NK-92 (cell line): Measurements from ENCODE around the gene SLITRK2.
A peak's percentile ranks its signal among the peaks of the same experiment; 100 is the strongest.

Source experiments
- DNase-seq: peaks from one replicate; lab custom pipeline; 2025; ENCODE audit not compliant: unreplicated experiment; lab: John Stamatoyannopoulos, UW

SLITRK2 gene, protein sequence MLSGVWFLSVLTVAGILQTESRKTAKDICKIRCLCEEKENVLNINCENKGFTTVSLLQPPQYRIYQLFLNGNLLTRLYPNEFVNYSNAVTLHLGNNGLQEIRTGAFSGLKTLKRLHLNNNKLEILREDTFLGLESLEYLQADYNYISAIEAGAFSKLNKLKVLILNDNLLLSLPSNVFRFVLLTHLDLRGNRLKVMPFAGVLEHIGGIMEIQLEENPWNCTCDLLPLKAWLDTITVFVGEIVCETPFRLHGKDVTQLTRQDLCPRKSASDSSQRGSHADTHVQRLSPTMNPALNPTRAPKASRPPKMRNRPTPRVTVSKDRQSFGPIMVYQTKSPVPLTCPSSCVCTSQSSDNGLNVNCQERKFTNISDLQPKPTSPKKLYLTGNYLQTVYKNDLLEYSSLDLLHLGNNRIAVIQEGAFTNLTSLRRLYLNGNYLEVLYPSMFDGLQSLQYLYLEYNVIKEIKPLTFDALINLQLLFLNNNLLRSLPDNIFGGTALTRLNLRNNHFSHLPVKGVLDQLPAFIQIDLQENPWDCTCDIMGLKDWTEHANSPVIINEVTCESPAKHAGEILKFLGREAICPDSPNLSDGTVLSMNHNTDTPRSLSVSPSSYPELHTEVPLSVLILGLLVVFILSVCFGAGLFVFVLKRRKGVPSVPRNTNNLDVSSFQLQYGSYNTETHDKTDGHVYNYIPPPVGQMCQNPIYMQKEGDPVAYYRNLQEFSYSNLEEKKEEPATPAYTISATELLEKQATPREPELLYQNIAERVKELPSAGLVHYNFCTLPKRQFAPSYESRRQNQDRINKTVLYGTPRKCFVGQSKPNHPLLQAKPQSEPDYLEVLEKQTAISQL

DNA sequence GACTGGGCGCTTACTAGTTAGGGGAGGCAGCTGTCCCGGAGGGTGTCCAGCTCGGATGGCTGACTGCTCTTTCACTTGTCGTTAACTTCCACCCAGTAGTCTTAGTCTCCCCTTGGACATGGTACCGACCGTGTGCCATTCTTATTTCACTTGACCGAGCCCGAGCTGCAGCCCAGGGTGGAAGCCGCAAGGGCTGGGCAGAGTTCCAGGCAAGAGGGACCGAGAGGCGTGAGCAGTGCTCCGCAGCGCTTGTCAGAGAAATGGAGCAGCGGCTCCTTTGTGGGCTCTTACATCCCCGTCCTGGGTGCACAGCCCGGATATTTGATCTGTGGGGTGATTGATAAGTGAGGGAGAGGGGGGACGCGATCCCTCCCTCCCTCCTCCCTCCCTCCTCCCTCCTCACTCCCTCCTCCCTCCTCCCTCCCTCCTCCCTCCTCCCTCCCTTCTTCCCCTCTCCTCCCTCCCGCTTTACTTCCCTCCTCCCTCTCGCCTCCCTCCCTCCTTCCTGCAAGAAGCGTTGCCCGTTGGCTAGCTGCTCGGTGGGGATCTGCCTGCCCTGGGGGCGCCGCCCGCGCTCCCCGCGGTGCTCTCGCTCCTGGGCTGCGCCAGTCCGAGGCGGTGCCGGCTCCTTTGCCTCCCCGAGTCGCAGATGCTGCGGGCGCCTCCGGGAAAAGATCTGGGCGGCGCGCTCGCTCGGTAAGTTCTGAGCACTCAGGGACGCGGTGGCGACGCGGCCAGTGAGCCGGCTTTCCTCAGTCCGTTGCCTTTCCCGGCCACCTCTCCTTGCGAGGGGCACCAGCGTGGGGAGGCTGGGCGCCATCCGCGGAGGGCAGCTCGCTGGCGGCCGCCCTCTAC lies at the start of gene SLITRK2:
SLITRK2 (plus strand) TSS at position 499 of the 855 bp plus-strand sequence. CDS start 4,597 bp downstream, outside the sequence.
- no peak for DNase-seq

DNA sequence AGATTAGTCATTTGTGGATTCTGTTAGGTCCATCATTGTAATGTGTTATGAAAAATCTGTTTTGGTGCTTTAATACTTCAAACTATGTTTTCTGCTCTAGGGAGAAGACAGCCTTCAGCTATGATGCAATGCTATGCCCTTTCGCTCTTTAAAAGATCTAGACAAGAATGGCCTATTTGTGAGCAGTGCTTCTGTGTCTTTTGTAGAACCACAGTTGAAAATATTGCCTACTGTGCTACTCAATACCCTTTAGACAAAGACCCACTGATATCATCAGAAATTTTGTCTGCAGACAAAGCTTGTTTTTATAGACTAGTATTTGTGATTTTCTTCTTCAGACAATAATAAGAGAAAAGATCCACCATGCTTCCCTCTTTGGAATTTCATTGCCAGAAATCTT lies 44.6 kb upstream of the SLITRK2 start:
- DNase-seq: no peak

DNA sequence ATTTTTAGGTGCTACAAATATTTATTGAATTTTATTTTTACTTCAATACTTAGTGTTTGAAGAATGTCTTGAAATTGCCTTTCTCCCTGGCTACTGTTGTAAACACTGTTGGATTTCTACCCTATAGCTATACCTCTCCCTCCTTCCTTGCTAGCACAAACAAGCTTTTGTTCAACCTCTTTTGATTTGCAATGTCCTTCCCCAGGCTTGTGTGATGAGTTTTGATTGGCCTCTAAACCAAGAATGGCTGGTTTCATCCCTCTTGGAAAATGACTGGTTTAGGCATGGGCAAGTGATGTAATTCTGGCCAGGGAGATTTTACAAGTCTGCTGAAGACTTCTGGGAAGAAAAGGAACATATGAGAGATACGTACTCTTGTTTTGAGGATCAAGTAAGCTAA lies 25.3 kb upstream of the SLITRK2 start:
- no peak for DNase-seq

DNA sequence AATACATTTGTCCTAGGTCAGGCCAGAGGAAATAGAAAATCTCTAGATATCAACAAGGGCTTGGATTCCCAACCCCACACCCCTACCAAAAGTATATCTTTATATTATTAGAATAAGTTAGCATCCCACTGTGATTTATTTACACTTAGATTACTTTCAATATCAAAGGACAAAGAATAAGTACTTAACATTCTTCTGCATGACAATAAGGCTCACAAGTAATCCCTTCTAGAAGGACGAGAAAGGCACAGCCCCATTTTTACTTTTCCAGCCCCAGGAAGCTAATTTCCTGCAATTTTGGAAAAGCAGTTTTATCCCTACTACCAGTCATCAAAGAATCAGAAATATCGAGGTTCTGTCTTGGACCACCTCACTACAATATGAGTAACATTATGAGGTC lies 14.1 kb upstream of the SLITRK2 start:
- no peak for DNase-seq

DNA sequence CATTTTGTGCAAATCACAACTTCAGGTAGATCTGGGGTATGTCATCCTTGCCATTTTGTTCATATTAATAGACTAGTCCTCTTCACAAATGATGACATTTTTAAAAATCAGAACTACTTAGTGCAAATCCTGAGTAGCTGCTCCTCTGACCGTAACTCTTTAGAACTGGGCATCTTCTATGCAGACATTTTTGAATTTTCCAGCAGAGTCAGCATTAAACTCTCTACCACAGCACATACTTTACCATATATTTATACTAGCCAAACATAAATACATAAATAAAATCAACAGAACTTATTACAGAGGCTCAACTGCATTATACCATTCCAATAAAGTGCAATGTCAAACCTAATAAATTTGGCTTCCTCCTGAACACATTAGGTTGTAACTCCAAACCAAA lies 4.5 kb upstream of the SLITRK2 start:
- DNase-seq: no peak

DNA sequence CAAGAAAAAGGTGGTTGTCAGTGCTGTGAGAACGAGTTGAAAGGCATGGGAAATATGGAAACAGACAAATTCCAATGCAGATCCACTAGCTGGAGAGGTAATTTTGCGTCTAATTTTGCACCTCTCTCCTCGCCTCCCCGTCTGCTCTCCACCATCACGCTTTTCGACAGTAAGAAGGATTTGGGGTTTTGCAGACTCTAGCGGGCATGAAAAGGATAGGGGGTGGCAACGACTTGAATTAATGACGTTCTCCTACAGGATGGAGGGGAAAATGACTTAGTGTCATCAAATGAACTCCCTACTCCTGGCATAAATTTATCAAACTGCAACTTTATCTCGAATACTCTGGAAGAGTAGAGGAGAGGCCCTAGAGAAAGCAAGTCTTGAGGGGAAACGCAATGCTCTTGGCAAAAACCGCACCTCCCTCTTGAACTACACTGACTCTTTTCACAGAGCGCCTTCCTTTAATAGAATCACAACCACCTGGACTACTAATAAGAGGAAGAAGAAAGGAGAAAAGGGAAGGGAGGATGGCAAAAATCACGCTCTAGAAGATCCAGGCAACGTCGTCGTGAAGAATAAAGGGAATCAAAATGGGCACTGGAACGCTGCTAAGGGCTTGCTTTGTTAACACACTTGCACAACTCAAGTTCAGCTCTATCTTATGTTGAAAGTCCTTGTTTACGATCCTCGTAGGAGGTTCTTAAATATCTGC lies 871 bp upstream of the SLITRK2 start:
- DNase-seq: peak; percentile 1

DNA sequence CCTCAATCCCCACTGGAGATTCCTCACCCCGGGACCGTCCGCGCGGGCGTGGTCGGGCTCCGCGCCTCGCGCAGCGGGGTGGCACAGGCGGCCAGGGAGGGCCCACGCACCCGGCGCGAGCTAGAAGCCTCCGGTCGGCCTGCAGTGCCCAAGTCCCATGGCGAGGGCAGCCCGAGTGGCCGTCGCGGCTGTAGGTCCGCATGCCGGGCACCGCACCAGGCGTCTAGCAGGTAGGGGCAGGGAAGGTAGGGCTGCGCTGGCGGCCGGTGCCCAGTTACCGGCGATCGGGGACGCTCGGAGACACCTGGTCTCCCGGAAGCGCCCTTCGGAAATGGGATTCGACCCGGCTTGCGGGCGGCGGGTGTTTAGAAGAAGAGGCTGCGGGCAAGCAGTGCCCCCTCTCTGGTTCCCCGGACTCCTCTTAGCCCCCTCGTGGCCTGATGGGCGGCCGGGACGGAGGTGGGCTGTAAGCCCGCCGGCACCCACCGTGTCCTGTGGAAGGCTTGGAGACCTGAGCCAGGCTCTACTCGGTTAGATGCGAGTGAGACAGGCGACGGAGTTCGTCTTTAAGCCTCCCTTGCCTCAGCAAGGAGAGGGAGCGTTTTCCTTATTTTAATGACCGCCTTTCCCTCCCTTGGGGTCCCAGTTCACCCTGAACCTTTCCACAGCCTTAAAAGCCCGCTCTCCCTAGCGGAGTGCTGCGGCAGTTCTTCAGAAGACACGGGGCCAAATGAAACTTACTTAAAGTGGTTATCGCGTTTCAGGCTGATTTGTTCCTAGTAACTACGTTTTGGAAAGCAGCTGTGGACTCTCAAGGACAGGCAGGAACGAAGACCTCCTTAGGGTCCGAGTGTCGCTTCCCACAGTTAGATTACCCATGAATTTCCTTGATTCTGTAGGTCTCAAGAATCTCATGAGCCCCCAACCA lies 821 bp downstream of the SLITRK2 start:
- DNase-seq: no peak

DNA sequence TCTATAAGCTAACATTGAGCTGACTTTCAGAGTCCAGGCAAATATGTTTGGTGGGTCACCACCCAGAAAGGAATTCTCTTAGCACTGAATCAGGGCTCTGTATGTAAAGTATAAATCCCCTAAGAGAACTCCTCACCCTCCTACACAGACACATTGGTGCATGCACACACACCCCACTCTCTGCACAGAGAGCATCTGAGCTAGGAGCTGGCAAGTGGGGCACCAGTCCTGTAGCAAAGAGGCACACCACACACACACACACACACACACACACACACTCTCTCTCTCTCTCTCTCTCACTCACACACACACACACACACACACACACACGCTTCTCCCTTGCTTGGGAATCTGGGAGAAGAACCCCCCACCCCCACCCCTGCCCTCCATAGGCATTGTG lies 3.2 kb downstream of the SLITRK2 start:
- no peak for DNase-seq

DNA sequence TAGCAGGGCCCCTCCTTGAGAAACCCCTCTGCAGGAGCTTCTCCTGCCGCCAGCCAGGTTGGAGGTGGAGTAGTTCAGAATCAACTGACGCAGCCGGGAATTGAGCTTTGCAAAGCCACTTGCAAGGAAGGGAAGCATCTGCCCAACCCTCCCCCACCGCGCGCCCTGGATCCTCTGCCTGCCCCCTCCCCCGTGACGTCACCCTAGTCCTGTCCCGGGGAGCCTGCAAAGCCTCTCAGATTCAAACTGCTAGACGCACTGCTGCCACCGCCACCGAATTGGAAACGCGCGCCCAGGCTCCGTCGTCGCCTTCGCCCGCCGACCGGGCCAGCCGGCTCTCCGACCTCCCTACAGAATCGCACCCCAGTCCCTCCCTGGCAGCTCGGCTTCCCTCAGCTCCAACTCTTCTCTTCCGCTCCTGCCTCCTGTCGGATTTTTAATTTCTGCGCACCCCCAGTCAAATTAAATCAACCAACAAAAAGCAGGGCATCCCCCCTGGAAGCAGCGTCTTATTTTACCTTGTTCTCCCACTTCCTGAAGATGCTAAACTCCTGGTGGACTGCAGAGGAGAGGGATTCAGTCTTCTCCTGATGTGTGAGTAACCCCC lies 3.8 kb downstream of the SLITRK2 start:
- DNase-seq: no peak

DNA sequence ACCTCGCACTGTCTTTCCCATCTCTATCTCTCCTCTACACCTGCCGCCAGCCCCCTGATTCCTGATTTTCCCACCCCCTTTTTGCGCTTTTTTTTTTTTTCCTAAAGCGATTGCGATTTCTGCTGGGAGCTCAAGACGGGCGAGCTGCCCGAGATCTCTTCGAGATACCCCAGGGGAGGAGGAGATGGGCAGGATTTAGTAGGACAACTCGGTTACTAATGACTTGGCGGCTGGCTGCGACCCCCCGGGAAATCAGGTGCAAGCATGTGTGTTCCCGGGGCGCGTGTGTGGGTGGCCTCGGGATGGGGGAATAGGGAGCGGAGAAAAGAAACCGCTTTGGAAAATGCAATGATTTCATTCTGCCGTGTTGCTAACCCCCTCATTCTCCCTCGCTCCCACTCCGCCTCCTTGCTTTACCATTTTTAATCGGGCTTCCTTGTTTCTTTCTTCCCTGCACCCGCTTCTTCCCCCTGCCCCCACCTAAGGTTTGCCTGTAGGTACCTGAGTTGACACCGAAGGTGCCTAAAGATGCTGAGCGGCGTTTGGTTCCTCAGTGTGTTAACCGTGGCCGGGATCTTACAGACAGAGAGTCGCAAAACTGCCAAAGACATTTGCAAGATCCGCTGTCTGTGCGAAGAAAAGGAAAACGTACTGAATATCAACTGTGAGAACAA lies 4.4 kb downstream of the SLITRK2 start:
- DNase-seq: no peak

DNA sequence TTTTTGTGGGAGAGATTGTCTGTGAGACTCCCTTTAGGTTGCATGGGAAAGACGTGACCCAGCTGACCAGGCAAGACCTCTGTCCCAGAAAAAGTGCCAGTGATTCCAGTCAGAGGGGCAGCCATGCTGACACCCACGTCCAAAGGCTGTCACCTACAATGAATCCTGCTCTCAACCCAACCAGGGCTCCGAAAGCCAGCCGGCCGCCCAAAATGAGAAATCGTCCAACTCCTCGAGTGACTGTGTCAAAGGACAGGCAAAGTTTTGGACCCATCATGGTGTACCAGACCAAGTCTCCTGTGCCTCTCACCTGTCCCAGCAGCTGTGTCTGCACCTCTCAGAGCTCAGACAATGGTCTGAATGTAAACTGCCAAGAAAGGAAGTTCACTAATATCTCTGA lies 5.5 kb downstream of the SLITRK2 start:
- DNase-seq: no peak

DNA sequence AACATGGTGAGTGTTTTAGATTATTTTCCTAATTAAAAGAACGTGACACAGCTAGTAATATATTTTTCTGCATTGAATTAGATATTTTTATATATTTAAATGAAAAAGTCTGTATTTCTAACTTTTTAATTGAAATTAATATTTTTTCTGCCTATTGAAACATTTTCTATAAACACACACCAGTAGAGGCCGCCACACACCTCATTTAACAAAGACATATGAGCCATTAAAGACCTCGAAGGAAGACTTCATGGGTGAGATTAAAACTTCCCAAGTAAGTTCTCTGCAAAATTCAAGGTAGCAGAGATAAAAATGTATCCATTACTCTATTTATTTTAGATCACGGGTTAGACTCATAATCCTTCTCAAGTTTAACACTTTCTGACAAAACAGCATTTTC lies 8.3 kb downstream of the SLITRK2 start:
- DNase-seq: no peak

DNA sequence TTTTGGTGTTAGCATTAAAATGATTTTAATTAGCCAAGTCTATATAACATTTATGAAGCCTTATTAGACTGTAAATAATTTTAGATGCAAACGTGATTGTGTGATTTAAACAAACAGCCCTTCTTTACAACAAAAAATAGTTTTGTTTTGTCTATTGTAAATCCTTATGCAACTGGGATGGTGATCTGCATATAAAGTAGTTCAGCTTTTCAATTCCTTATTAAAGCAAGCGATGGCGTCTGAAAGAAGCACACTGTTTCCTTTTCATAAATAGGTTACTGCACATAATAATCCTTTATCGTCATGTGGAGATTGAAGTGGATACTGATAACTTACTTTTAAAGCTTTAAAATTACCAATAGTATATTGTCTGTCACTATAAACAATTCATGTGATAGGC lies 8.8 kb downstream of the SLITRK2 start:
- no peak for DNase-seq

DNA sequence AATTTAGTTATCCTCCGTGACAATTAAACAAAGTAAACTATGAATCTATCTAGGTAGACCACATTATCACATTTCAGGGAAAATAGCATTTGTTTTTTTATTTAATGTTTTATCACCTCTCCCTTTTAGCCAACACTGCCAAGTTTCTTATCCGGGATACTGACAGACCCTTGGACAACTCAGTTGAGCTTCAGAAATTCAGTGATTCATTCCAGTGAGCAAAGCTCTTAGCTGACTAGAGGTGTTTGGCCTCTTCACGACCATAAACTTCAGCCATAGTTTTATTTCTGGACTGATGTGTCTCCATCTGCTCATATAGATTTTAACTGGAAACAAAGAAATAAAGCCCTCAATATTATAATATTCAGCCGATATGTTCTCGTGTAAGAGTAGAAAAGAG lies 15.2 kb downstream of the SLITRK2 start:
- DNase-seq: no peak

DNA sequence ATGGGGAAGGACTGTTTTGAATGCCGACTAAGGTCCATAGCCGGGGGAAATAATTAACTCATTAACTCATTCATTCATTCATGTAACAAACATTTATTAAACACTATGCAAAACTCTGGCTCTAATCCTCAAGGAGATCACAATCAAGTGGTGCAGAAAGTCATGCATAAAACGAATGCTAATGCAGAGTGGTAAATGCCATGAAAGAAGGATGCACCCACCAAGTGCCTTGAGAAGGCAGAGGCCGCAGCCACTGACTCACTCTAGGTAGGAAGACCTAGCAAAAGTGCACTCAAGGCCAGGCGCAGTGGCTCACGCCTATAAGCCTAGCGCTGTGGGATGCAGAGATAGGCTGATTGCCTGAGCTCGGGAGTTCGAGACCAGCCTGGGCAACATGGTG lies 22.9 kb downstream of the SLITRK2 start:
- DNase-seq: no peak

DNA sequence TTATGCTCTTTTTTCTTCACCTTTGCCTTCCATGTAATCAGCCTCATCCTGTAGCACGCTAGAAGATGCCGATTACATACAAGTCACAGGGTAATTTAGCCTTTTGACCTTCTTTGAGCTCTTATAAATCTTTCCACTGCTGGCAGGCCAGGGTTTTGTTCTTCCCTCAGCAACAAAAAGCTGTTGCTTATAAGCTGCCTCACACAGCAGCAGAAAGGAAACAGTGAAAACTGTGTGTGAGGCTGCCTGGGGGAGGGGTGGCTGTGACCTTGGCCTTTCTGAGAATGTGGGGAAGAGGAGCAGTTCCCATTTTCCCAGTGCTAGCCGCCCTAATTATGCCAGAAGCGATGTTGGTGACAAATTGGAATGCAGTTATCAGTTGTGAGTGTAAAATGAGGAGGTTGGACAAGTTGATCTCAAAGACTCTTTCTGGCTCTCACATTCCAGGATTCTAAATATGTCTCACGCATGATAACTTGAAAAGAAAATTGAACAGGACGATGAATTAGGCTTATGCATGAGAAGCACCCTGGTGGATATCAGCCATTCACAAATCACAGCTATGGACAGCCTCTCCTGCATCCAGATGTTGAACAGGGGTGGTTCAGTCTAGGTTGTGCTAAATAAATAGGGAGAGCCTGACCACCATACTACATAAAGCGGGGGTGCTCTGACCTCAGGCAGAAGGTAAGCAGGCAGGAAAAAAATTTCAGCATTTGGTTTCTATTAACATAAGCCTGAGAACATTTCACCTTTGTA lies 25.7 kb downstream of the SLITRK2 start:
- no peak for DNase-seq

DNA sequence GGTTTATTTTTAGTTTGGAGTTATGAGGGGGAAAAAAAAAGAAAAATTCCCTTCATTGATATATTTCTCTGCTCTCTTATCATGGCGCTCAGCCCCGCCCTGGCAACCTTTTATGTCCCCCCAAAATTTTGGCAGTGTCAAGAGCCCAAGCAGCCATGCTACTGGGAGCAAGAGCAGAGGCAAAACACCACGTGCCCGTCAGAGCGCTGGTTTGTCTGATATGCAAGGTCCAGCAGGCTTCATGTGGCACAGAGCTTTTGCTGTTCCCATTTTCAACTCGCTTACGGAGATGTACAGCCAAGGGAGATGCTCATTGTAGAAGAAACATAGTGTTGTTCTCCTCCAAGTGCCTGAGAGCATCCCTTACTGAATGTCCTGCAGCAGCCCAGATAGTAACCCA lies 27.3 kb downstream of the SLITRK2 start:
- no peak for DNase-seq

DNA sequence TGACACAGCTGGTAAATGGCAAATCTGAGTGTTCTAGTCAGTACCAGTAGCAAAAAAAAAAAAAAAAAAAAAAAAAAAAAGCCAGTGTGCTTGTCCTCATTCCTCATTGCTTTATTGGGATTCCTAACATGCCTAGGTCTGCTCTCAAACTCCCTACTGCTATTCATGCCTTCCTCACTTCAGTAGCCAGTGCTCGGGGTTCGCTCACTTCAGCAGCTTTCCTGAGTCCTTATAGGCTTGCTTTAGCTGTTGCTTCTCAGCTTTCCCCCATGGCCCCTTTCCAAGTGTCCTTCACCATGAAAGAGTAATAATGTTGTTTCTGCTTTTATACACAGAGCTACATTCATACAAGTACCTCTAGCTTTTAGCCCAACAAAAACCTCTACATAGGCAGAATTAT lies 30.8 kb downstream of the SLITRK2 start:
- no peak for DNase-seq
